HepG2 (cell line): ENCODE results near the gene RHD. TPM values are rescaled to one million over a fixed set of nuclear protein-coding genes. Genes with fewer than 3 reads are reported as not detected.

Experiments
- AFF4 ChIP-seq: sonication (generic); formaldehyde crosslinking; IDR thresholded peaks from 2 replicates; pipeline ENCODE4 v1.4.0; 2020; ENCODE audit warnings: missing genetic modification reagents
- DNMT1 ChIP-seq: sonication (generic); formaldehyde crosslinking; IDR thresholded peaks from 2 replicates; pipeline ENCODE4 v1.5.1; 2020; ENCODE audit warnings: mild to moderate bottlenecking, missing genetic modification reagents
- ETS1 ChIP-seq: sonication (generic); formaldehyde crosslinking; IDR thresholded peaks from 2 replicates; pipeline ENCODE4 v1.4.0; 2020; ENCODE audit warnings: missing genetic modification reagents
- GATAD2A ChIP-seq: IDR thresholded peaks from 2 replicates; pipeline ENCODE4 v1.6.1; 2016
- GFI1 ChIP-seq: sonication (generic); formaldehyde crosslinking; IDR thresholded peaks from 2 replicates; pipeline ENCODE4 v1.5.0; 2020; ENCODE audit warnings: missing genetic modification reagents, mild to moderate bottlenecking, borderline replicate concordance
- LRRFIP1 ChIP-seq: sonication (generic); formaldehyde crosslinking; conservative IDR thresholded peaks from 2 replicates; pipeline ENCODE4 v1.4.0; 2020; ENCODE audit warnings: missing genetic modification reagents
- MED13 ChIP-seq: sonication (generic); formaldehyde crosslinking; IDR thresholded peaks from 2 replicates; pipeline ENCODE4 v1.5.0; 2020; ENCODE audit warnings: missing genetic modification reagents
- NFE2 ChIP-seq: sonication (generic); formaldehyde crosslinking; IDR thresholded peaks from 2 replicates; pipeline ENCODE4 v1.4.0; 2020; ENCODE audit warnings: missing genetic modification reagents
- NONO ChIP-seq, 2 experiments: fragments of 450-650 bp in 1 of 2; sonication (generic) in 1 of 2; formaldehyde crosslinking in 1 of 2; IDR thresholded peaks in 1 of 2; conservative IDR thresholded peaks in 1 of 2; 2 replicates each; pipeline versions ENCODE4 v1.6.1 to v1.8.0; 2017 to 2022; ENCODE audit warnings: mild to moderate bottlenecking in 1 of 2, missing genetic modification reagents in 1 of 2, moderate library complexity in 1 of 2
- PHF8 ChIP-seq: sonication (generic); formaldehyde crosslinking; IDR thresholded peaks from 2 replicates; pipeline ENCODE4 v1.5.0; 2020; ENCODE audit warnings: missing genetic modification reagents
- RFXANK ChIP-seq: IDR thresholded peaks from 2 replicates; pipeline ENCODE4 v1.6.1; 2016
- TFAP4 ChIP-seq: sonication (generic); IDR thresholded peaks from 2 replicates; pipeline ENCODE4 v1.6.1; 2016; ENCODE audit warnings: low read depth, borderline replicate concordance
- USF2 ChIP-seq, 2 experiments: sonication (generic) in 1 of 2; formaldehyde crosslinking in 1 of 2; IDR thresholded peaks; 2 replicates each; pipeline versions ENCODE4 v1.5.1 to v1.6.1; 2011 to 2020; ENCODE audit warnings: borderline replicate concordance in 1 of 2, low read depth in 1 of 2, low read length in 1 of 2, mild to moderate bottlenecking in 1 of 2, missing genetic modification reagents in 1 of 2, moderate library complexity in 1 of 2
- ZNF563 ChIP-seq: sonication (generic); formaldehyde crosslinking; IDR thresholded peaks from 2 replicates; pipeline ENCODE4 v1.8.0; 2022; ENCODE audit warnings: mild to moderate bottlenecking, moderate library complexity, missing genetic modification reagents
- ZNF619 ChIP-seq: sonication (generic); formaldehyde crosslinking; IDR thresholded peaks from 2 replicates; pipeline ENCODE4 v1.4.0; 2020; ENCODE audit warnings: mild to moderate bottlenecking, missing genetic modification reagents
- polyA plus RNA-seq, 8 experiments: library from polyadenylated mRNA; depleted of rRNA in 3 of 8; stranded (reverse) in 7 of 8; unstranded in 1 of 8; fragments of >200 nt; fragmentation: Illumina TruSeq in 4 of 8; extraction: Trizol in 4 of 8; gene quantifications; 2 replicates each; pipeline versions ENCODE4 v1.2.1 to v1.2.3, GENCODE V29; 2011 to 2016; ENCODE audit warnings: low read depth in 4 of 8, missing spikeins in 1 of 8, mixed read lengths in 1 of 8; ENCODE audit not compliant: insufficient read depth in 1 of 8
- total RNA-seq, 5 experiments: library from RNA; depleted of rRNA; stranded (reverse); fragments of >200 nt; fragmentation: Illumina TruSeq; extraction: Trizol; gene quantifications; 2 replicates each; pipeline ENCODE4 v1.2.3, GENCODE V29; 2016; ENCODE audit warnings: low read depth in 1 of 5
- TF ChIP-seq, protein P1 (sequence below): sonication (generic); formaldehyde crosslinking; IDR thresholded peaks from 2 replicates; pipeline ENCODE4 v1.4.0; 2020; ENCODE audit warnings: missing genetic modification reagents, mild to moderate bottlenecking, borderline replicate concordance

Gene RHD
- total and polyA plus RNA-seq, 2 of the 13 experiments (the other 11 are each of a cell fraction or from before 2014, with no cell fraction given), result not detected

DNA sequence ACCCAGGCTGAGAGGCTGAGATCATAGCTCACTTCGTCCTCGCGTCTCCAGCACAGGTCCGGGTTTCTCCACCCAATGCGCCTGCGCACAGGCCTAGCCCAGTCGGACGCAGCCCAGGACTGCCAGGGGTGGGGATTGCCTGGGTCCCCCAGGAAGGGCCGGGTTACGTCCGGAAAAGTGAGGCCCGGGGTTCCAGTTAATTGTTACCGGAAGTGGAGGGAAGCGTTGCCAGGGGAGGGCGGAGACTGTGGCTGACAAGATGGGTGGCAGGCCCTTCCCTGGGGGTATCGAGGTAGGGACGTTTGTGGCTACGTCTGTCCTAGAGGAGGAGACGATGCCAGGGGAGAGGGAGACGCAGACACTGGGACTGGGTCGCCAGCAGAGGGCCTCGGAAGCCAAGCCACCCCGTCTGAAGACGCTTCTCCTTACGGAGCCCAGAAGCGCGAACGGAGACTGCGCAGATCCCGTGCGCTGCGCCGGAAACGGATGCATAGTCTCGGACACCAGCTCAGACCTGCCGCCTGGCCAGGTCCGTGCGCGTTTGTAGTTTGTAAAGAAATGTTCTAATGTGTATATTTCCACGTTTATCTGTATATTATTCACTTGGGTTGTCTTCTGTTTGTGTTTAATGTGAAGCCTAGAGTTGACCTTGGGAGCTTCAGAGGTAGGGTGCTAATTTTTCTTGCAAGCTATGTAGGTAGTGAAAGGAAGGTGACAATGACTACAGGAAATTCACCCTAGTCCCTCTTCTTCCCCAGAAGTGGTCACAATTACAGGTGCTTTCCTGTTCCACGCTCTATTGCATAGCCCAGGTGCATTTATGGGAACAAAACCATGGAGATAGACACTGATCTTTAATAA is 32.4 kb upstream of the RHD start (continued):
- TF ChIP-seq, protein P1, sequence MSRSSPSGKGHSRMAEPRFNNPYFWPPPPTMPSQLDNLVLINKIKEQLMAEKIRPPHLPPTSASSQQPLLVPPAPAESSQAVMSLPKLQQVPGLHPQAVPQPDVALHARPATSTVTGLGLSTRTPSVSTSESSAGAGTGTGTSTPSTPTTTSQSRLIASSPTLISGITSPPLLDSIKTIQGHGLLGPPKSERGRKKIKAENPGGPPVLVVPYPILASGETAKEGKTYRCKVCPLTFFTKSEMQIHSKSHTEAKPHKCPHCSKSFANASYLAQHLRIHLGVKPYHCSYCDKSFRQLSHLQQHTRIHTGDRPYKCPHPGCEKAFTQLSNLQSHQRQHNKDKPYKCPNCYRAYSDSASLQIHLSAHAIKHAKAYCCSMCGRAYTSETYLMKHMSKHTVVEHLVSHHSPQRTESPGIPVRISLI (CRISPR knock-in tag), result no peak
- TF ChIP-seq AFF4 (CRISPR knock-in tag) (no peak), ZNF563 (no peak), MED13 (no peak), PHF8 (CRISPR knock-in tag) (peak; percentile 78), ZNF619 (CRISPR knock-in tag) (peak; percentile 45; the same call in 1 of the 2 replicates), ETS1 (CRISPR knock-in tag) (no peak), RFXANK (CRISPR knock-in tag) (no peak), GFI1 (CRISPR knock-in tag) (no peak), LRRFIP1 (CRISPR knock-in tag) (no peak), GATAD2A (peak; percentile 61), NFE2 (CRISPR knock-in tag) (no peak), NONO (IDR thresholded peaks at IDR 0.05) (no peak), NONO (CRISPR knock-in tag; conservative IDR thresholded peaks at IDR 0.05) (peak; percentile 67), TFAP4 (no peak), DNMT1 (CRISPR knock-in tag) (no peak), USF2 (IDR thresholded peaks at IDR 0.05; ENCODE audit: low read depth, low read length) (no peak), USF2 (CRISPR knock-in tag; IDR thresholded peaks at IDR 0.05; ENCODE audit: borderline replicate concordance) (no peak)
